ENCODE data around the gene CSF2RB. TPM values are rescaled to one million over a fixed set of nuclear protein-coding genes. Genes with fewer than 3 reads are reported as not detected.

The CSF2RB gene
- total and polyA plus RNA-seq, 2 experiments from 2014 or later: 2.6 to 4.1 TPM

- Histone ChIP-seq H3K27me3 (replicated peaks; ENCODE audit: insufficient read depth) (peaks cover 8% of the 10 kb centered on the region; the same call in 1 of the 2 replicates), H3F3A (ENCODE audit: insufficient read depth) (peaks cover 16% of the 10 kb centered on the region; the same call in 1 of the 2 replicates), H3K36me3 (ENCODE audit: low read depth) (no peaks in the 10 kb centered on the region), H3K9me2 (ENCODE audit: insufficient read depth) (no peaks in the 10 kb centered on the region), H3K9ac (no peak overlapping the region), H3K4me1 (ENCODE audit: insufficient read depth) (peaks cover 20% of the 10 kb centered on the region), H3K4me2 (ENCODE audit: unreplicated experiment) (no peak overlapping the region), H3K4me3 (no peak overlapping the region), H3K27ac (no peak overlapping the region), H3K9me3 (ENCODE audit: low read depth) (no peaks in the 10 kb centered on the region), H3K79me2 (ENCODE audit: insufficient read depth) (no peaks in the 10 kb centered on the region), H2AFZ (no peak overlapping the region), H4K20me1 (ENCODE audit: insufficient read depth) (no peaks in the 10 kb centered on the region)
- 75 to 76% methylated on average over 8 to 9 of the region's 9 CpGs for WGBS, 2 experiments (ENCODE audit: low coverage in 1 of 2, low lambda C conversion rate in 2 of 2, missing lambda C conversion rate in 2 of 2)
- no peak for DNase-seq
- in situ Hi-C loops (cut with MboI): no loop called here
- TF ChIP-seq EZH2 (IDR thresholded peaks at IDR 0.05; ENCODE audit: insufficient read depth, poor library complexity, severe bottlenecking) (no peak), EZH2phosphoT487 (IDR thresholded peaks at IDR 0.05; ENCODE audit: insufficient read depth, low read depth) (no peak)
These were observed 38.7 kb upstream of the CSF2RB start for GRCh38 chr22:36874736-36875135.

GRCh38 chr22:36875741-36876140 lies 37.7 kb upstream of the CSF2RB start:
- Histone ChIP-seq H3K9ac (no peak overlapping the region), H3K4me2 (ENCODE audit: unreplicated experiment) (no peak overlapping the region), H3K4me1 (ENCODE audit: insufficient read depth) (peaks cover 26% of the 10 kb centered on the region), H3K27me3 (replicated peaks; ENCODE audit: insufficient read depth) (peaks cover 8% of the 10 kb centered on the region; the same call in 1 of the 2 replicates), H4K20me1 (ENCODE audit: insufficient read depth) (no peaks in the 10 kb centered on the region), H3K4me3 (no peak overlapping the region), H3F3A (ENCODE audit: insufficient read depth) (peaks cover 21% of the 10 kb centered on the region), H3K27ac (no peak overlapping the region), H3K36me3 (ENCODE audit: low read depth) (no peaks in the 10 kb centered on the region), H3K79me2 (ENCODE audit: insufficient read depth) (no peaks in the 10 kb centered on the region), H3K9me2 (ENCODE audit: insufficient read depth) (no peaks in the 10 kb centered on the region), H3K9me3 (ENCODE audit: low read depth) (no peaks in the 10 kb centered on the region), H2AFZ (no peak overlapping the region)
- no peak for DNase-seq
- in situ Hi-C loops (cut with MboI): no loop called here
- WGBS, 2 experiments (ENCODE audit: low coverage in 1 of 2, low lambda C conversion rate in 2 of 2, missing lambda C conversion rate in 2 of 2): 54 to 56% methylated on average over 5 to 6 of the region's 6 CpGs
- TF ChIP-seq EZH2 (IDR thresholded peaks at IDR 0.05; ENCODE audit: insufficient read depth, poor library complexity, severe bottlenecking): no peak
- no peak for TF ChIP-seq EZH2phosphoT487 (IDR thresholded peaks at IDR 0.05; ENCODE audit: insufficient read depth, low read depth)

- peak overlapping the region; percentile 82 for H3K27ac ChIP-seq
- peak overlapping the region; percentile 58; the same call in 1 of the 2 replicates for H3K9ac ChIP-seq
- H3K9me3 ChIP-seq (ENCODE audit: low read depth): peaks cover 2% of the 10 kb centered on the region
- H3K27me3 ChIP-seq (replicated peaks; ENCODE audit: insufficient read depth): peaks cover 8% of the 10 kb centered on the region; the same call in 1 of the 2 replicates
- peaks cover 37% of the 10 kb centered on the region for H3F3A ChIP-seq (ENCODE audit: insufficient read depth)
- peak overlapping the region; percentile 59; the same call in 1 of the 2 replicates for H2AFZ ChIP-seq
- 6 to 11% methylated on average over 7 of the region's 7 CpGs for WGBS, 2 experiments (ENCODE audit: low coverage in 1 of 2, low lambda C conversion rate in 2 of 2, missing lambda C conversion rate in 2 of 2)
- H3K36me3 ChIP-seq (ENCODE audit: low read depth): no peaks in the 10 kb centered on the region
- peak overlapping the region; percentile 29 for H3K4me2 ChIP-seq (ENCODE audit: unreplicated experiment)
- DNase-seq: peak; percentile 88
- H4K20me1 ChIP-seq (ENCODE audit: insufficient read depth): no peaks in the 10 kb centered on the region
- H3K4me3 ChIP-seq: no peak overlapping the region
- peaks cover 24% of the 10 kb centered on the region for H3K4me1 ChIP-seq (ENCODE audit: insufficient read depth)
- H3K79me2 ChIP-seq (ENCODE audit: insufficient read depth): no peaks in the 10 kb centered on the region
- in situ Hi-C loops (cut with MboI): no loop called here
- no peaks in the 10 kb centered on the region for H3K9me2 ChIP-seq (ENCODE audit: insufficient read depth)
- TF ChIP-seq EZH2 (IDR thresholded peaks at IDR 0.05; ENCODE audit: insufficient read depth, poor library complexity, severe bottlenecking) (no peak), EZH2phosphoT487 (IDR thresholded peaks at IDR 0.05; ENCODE audit: insufficient read depth, low read depth) (no peak)
These were observed 33.7 kb upstream of the CSF2RB start for GRCh38 chr22:36879775-36880174.

GRCh38 chr22:36881504-36882245 lies 31.8 kb upstream of the CSF2RB start:
- H3K9me3 ChIP-seq (ENCODE audit: low read depth): peaks cover 2% of the 10 kb centered on the region
- peak; percentile 18 for DNase-seq
- WGBS, 2 experiments (ENCODE audit: low coverage in 1 of 2, low lambda C conversion rate in 2 of 2, missing lambda C conversion rate in 2 of 2): 62 to 63% methylated on average over 1 of the region's 1 CpG

More at GRCh38 chr22:36881504-36882245, 31.8 kb upstream of the CSF2RB start:
- Histone ChIP-seq H3F3A (ENCODE audit: insufficient read depth) (peaks cover 43% of the 10 kb centered on the region), H3K27ac (no peak overlapping the region), H3K4me1 (ENCODE audit: insufficient read depth) (peaks cover 33% of the 10 kb centered on the region), H4K20me1 (ENCODE audit: insufficient read depth) (no peaks in the 10 kb centered on the region), H3K4me2 (ENCODE audit: unreplicated experiment) (no peak overlapping the region), H2AFZ (no peak overlapping the region), H3K4me3 (no peak overlapping the region), H3K9me2 (ENCODE audit: insufficient read depth) (no peaks in the 10 kb centered on the region), H3K36me3 (ENCODE audit: low read depth) (no peaks in the 10 kb centered on the region), H3K9ac (no peak overlapping the region), H3K79me2 (ENCODE audit: insufficient read depth) (no peaks in the 10 kb centered on the region), H3K27me3 (replicated peaks; ENCODE audit: insufficient read depth) (0 out of 2 replicates have a peak, but pooled peaks cover 3% of the 10 kb centered on the region)
- in situ Hi-C loops (cut with MboI): no loop called here
- TF ChIP-seq EZH2 (IDR thresholded peaks at IDR 0.05; ENCODE audit: insufficient read depth, poor library complexity, severe bottlenecking) (no peak), EZH2phosphoT487 (IDR thresholded peaks at IDR 0.05; ENCODE audit: insufficient read depth, low read depth) (no peak)
